Measurements from ENCODE around the gene ZNF503. TPM values are rescaled to one million over a fixed set of nuclear protein-coding genes. Genes with fewer than 3 reads are reported as not detected.

ZNF503 gene
- total and polyA plus RNA-seq, 2 of the 8 experiments (the other 6 are each of a cell fraction or from before 2014, with no cell fraction given): 0.03 to 0.13 TPM

DNA sequence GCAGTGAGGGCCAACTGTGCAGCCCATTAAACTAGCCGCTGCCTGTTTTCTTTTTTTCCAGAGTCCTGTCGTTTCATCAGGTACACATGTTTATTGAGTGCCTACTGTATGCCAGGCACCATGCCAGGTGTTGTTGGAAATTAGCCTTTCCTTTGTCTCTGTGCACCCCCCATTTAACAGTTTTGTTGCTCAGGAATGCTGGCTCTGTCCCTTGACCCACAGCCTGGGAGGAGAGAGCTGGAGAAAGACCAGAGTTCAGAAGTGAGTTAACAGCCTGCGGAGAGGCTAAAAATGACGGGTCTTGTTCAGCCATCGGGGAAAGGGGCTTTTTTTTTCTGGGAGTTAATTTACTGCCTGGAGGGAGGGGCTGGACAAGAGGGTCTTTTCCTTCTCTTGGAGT is 31.2 kb upstream of the ZNF503 start:
- Histone ChIP-seq H2BK5ac (ENCODE audit: low read depth, low read length) (no peak overlapping the region), H3K4me3 (ENCODE audit: extremely low read depth in 1 of 4, insufficient read depth in 2 of 4, low read depth in 3 of 4, low read length in 4 of 4) (peak overlapping the region in 1 of 4 experiments; percentile 40; a peak in 2 of 8 replicates), H2BK15ac (ENCODE audit: low read length) (no peak overlapping the region), H2AFZ (ENCODE audit: low read length) (no peak overlapping the region), H3K23ac (ENCODE audit: insufficient read length) (no peak overlapping the region), H3K56ac (replicated peaks; ENCODE audit: insufficient read length, low read depth, low read length) (no peak overlapping the region), H4K5ac (ENCODE audit: insufficient read length, low read depth, low read length) (no peak overlapping the region), H2BK20ac (ENCODE audit: low read length) (no peak overlapping the region), H4K8ac (ENCODE audit: extremely low read depth, insufficient read depth, low read length) (no peak overlapping the region), H3K27ac (ENCODE audit: low read depth, low read length) (no peak overlapping the region), H3K4me1 (replicated peaks in 1 of 4; ENCODE audit: control insufficient read depth in 3 of 4, insufficient read depth in 4 of 4, low read length in 3 of 4) (peaks cover 5 to 13% (median 8%) of the 10 kb centered on the region in 4 experiments), H4K20me1 (replicated peaks in 1 of 2; ENCODE audit: control insufficient read depth in 1 of 2, insufficient read depth in 2 of 2, low read length in 2 of 2) (peaks cover 7% of the 10 kb centered on the region in 2 experiments), H3K9me3 (ENCODE audit: insufficient read depth in 2 of 2, low read depth in 1 of 2, low read length in 1 of 2) (no peaks in the 10 kb centered on the region), H3K4ac (replicated peaks; ENCODE audit: insufficient read length, low read depth, low read length) (no peak overlapping the region), H3K79me2 (ENCODE audit: control insufficient read depth in 1 of 2, insufficient read depth in 2 of 2, low read length in 2 of 2) (no peaks in the 10 kb centered on the region), H3K18ac (ENCODE audit: extremely low read depth, low read length) (no peak overlapping the region), H3K14ac (ENCODE audit: insufficient read length) (no peak overlapping the region), H2AK5ac (ENCODE audit: low read depth, low read length) (no peak overlapping the region), H3K9ac (replicated peaks in 1 of 4; ENCODE audit: extremely low read depth in 1 of 4, low read depth in 3 of 4, low read length in 3 of 4) (no peak overlapping the region), H3K4me2 (ENCODE audit: insufficient read depth in 1 of 2, low read depth in 2 of 2, low read length in 2 of 2) (peak overlapping the region; percentile 45 to 55), H3K27me3 (replicated peaks in 1 of 4; ENCODE audit: control insufficient read depth in 3 of 4, extremely low read depth in 1 of 4, insufficient read depth in 3 of 4, low read length in 3 of 4) (peaks cover 50 to 89% (median 78%) of the 10 kb centered on the region in 4 experiments), H3K23me2 (ENCODE audit: low read depth, low read length) (peaks cover 4% of the 10 kb centered on the region; the same call in 1 of the 2 replicates), H3K79me1 (ENCODE audit: low read depth, low read length) (no peaks in the 10 kb centered on the region), H4K91ac (replicated peaks; ENCODE audit: insufficient read length, low read length) (no peak overlapping the region), H2BK120ac (replicated peaks; ENCODE audit: low read depth, low read length) (no peak overlapping the region), H2BK12ac (ENCODE audit: low read depth, low read length) (no peak overlapping the region), H3K36me3 (ENCODE audit: control insufficient read depth in 2 of 4, insufficient read depth in 4 of 4, low read length in 3 of 4) (no peaks in the 10 kb centered on the region)
- ChIA-PET POLR2A (ENCODE audit: partially characterized antibody) (interaction anchor here (1.4 kb wide), 1 partner anchor 9 kb away, joined by 4 read pairs; no protein-coding TSS in a partner anchor), CTCF (ENCODE audit: partially characterized antibody) (interaction anchor here (0.7 to 1.4 kb wide), 3 partner anchors 17 to 77 kb away, joined by 3 to 4 read pairs (median 3); no protein-coding TSS in a partner anchor)
- 33% methylated on average over 5 of the region's 5 CpGs; no CpG with 5 or more reads in 1 of the 2 experiments for WGBS, 2 experiments (ENCODE audit: extremely low coverage in 1 of 2, insufficient coverage in 1 of 2, insufficient read length in 1 of 2, insufficient replicate concordance in 2 of 2, low coverage in 1 of 2, low lambda C conversion rate in 2 of 2, missing lambda C conversion rate in 1 of 2)
- TF ChIP-seq SUZ12 (IDR thresholded peaks at IDR 0.05; ENCODE audit: low read length) (peak; percentile 31; the same call in 1 of the 2 replicates), NRF1 (IDR thresholded peaks at IDR 0.05; ENCODE audit: low read depth, low read length) (no peak), RBBP5 (IDR thresholded peaks at IDR 0.05; ENCODE audit: borderline replicate concordance, low read depth, low read length) (no peak)
- FAIRE-seq (no peak), DNase-seq (ENCODE audit: low read depth in 1 of 2, low spot score in 2 of 2) (no peak)
